Vagina (tissue), 2 donors: Measurements from ENCODE around the gene GPR75.

Source experiments
- POLR2AphosphoS5 ChIP-seq, 2 donors: sonication (generic); formaldehyde crosslinking; IDR thresholded peaks; one replicate each; pipeline ENCODE4 v1.9.0; 2017; ENCODE audit warnings: antibody characterized with exemption in 2 of 2, mild to moderate bottlenecking in 2 of 2, low read depth in 1 of 2; ENCODE audit not compliant: insufficient read depth in 1 of 2
- TF ChIP-seq, protein P1 (sequence below), 3 experiments: fragments of 450-650 bp in 2 of 3; fragments of 200-600 bp in 1 of 3; sonication (generic) in 1 of 3; IDR thresholded peaks; one replicate each; pipeline ENCODE4 v1.5.1; 2017 to 2019; ENCODE audit warnings: antibody characterized with exemption in 3 of 3, mild to moderate bottlenecking in 2 of 3, moderate library complexity in 2 of 3

DNA sequence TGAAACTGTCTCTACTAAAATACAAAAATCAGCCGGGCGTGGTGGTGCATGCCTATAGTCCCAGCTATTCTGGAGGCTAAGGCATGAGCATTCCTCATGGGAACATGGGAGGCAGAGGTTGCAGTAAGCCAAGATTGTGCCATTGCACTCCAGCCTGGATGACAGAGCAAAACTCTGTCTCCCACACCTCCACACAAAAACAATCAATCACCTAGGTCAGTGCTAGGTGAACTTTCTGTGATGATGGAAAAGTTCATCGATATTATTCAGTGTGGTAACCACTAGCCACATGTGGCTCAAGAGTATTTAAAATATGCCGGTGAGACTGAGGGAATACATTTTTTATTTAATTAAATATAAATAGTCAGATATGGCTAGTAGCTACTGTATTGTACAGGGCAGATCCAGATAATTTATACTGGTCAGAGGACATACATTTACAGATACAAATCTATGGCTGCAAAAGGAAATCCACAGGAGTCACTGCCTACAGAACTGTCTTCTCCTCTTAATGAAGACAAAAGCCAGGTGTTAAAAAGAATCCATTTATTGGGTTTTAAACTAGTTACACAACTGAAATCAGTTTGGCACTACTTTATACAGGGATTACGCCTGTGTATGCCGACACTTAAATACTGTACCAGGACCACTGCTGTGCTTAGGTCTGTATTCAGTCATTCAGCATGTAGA lies 3.9 kb upstream of the GPR75 start:
- no peak for TF ChIP-seq POLR2AphosphoS5 (IDR thresholded peaks at IDR 0.05; ENCODE audit: insufficient read depth in 1 of 2, low read depth in 1 of 2)
- TF ChIP-seq, protein P1, sequence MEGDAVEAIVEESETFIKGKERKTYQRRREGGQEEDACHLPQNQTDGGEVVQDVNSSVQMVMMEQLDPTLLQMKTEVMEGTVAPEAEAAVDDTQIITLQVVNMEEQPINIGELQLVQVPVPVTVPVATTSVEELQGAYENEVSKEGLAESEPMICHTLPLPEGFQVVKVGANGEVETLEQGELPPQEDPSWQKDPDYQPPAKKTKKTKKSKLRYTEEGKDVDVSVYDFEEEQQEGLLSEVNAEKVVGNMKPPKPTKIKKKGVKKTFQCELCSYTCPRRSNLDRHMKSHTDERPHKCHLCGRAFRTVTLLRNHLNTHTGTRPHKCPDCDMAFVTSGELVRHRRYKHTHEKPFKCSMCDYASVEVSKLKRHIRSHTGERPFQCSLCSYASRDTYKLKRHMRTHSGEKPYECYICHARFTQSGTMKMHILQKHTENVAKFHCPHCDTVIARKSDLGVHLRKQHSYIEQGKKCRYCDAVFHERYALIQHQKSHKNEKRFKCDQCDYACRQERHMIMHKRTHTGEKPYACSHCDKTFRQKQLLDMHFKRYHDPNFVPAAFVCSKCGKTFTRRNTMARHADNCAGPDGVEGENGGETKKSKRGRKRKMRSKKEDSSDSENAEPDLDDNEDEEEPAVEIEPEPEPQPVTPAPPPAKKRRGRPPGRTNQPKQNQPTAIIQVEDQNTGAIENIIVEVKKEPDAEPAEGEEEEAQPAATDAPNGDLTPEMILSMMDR (IDR thresholded peaks at IDR 0.05): no peak
